ENCODE measurements around the gene ZNF469. TPM values are rescaled to one million over a fixed set of nuclear protein-coding genes. Genes with fewer than 3 reads are reported as not detected.

ZNF469 gene
- total RNA-seq, 1 donor from 2014 or later: under 0.01 TPM

DNA sequence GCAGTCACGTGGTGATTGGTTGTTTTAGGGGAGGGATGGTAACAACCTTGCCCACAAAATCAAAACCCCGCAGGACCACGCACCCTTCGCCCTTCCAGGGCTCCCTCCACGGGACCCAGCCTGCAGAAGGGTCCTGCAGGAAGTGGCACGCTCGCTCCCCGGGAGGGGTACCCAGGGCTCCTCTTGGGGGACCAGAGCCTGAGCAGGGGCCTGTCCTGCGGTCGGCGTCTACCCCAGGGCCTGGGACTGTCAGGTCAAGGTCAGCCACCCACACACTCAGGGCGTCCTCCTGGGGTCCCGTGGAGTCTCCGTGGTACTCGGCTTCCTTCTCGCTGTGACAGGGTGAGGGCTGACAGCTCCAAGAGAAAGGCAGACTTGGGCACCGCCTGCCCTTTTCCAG is 33.9 kb downstream of the ZNF469 start:
- FAIRE-seq (no peak), DNase-seq (ENCODE audit: low read depth) (no peak)
- Histone ChIP-seq H3K27me3 (ENCODE audit: control insufficient read depth, insufficient read depth, low read length) (no peaks in the 10 kb centered on the region), H3K4me3 (ENCODE audit: low read depth, low read length) (no peak overlapping the region), H3K36me3 (ENCODE audit: control insufficient read depth, insufficient read depth, low read length) (no peaks in the 10 kb centered on the region)
- no peak for TF ChIP-seq CTCF (IDR thresholded peaks at IDR 0.05; ENCODE audit: insufficient read depth, low read length, severe bottlenecking)

GRCh38 chr16:88417684-88418476 is 35.1 kb downstream of the ZNF469 start:
- no peaks in the 10 kb centered on the region for H3K27me3 ChIP-seq (ENCODE audit: control insufficient read depth, insufficient read depth, low read length)
- no peaks in the 10 kb centered on the region for H3K36me3 ChIP-seq (ENCODE audit: control insufficient read depth, insufficient read depth, low read length)
- H3K4me3 ChIP-seq (ENCODE audit: low read depth, low read length): no peak overlapping the region
- no peak for DNase-seq (ENCODE audit: low read depth)
- TF ChIP-seq CTCF (IDR thresholded peaks at IDR 0.05; ENCODE audit: insufficient read depth, low read length, severe bottlenecking): no peak
- FAIRE-seq: no peak

DNA sequence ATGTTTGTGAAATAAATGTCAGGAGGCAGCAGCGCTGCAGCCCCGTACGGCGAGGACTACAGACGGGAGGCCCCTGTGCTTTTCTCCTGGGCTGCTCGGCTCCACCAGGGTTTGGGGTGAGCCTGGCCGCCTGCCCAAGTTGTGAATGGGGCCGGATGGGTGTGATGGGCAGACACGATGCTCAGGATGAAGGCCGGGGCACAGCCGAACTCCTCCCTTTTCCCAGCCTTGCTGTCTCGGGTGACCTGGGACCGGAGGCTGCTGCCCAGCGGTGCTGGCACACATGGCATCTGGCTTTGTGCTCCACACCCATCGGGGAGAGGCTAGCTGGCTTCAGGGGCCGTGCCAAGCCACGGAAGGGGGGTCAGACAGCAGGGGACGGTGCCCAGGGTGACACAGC is 36.1 kb downstream of the ZNF469 start:
- FAIRE-seq: no peak
- no peaks in the 10 kb centered on the region for H3K36me3 ChIP-seq (ENCODE audit: control insufficient read depth, insufficient read depth, low read length)
- no peak for DNase-seq (ENCODE audit: low read depth)
- no peak for TF ChIP-seq CTCF (IDR thresholded peaks at IDR 0.05; ENCODE audit: insufficient read depth, low read length, severe bottlenecking)
- H3K27me3 ChIP-seq (ENCODE audit: control insufficient read depth, insufficient read depth, low read length): no peaks in the 10 kb centered on the region
- H3K4me3 ChIP-seq (ENCODE audit: low read depth, low read length): no peak overlapping the region

GRCh38 chr16:88419790-88420189 is 37.0 kb downstream of the ZNF469 start:
- H3K36me3 ChIP-seq (ENCODE audit: control insufficient read depth, insufficient read depth, low read length): no peaks in the 10 kb centered on the region
- no peak for FAIRE-seq
- no peak for TF ChIP-seq CTCF (IDR thresholded peaks at IDR 0.05; ENCODE audit: insufficient read depth, low read length, severe bottlenecking)
- no peak for DNase-seq (ENCODE audit: low read depth)
- no peaks in the 10 kb centered on the region for H3K27me3 ChIP-seq (ENCODE audit: control insufficient read depth, insufficient read depth, low read length)
- H3K4me3 ChIP-seq (ENCODE audit: low read depth, low read length): no peak overlapping the region

GRCh38 chr16:88420496-88420895 is 37.7 kb downstream of the ZNF469 start:
- Histone ChIP-seq H3K27me3 (ENCODE audit: control insufficient read depth, insufficient read depth, low read length) (no peaks in the 10 kb centered on the region), H3K36me3 (ENCODE audit: control insufficient read depth, insufficient read depth, low read length) (no peaks in the 10 kb centered on the region), H3K4me3 (ENCODE audit: low read depth, low read length) (no peak overlapping the region)
- DNase-seq (ENCODE audit: low read depth) (no peak), FAIRE-seq (no peak)
- no peak for TF ChIP-seq CTCF (IDR thresholded peaks at IDR 0.05; ENCODE audit: insufficient read depth, low read length, severe bottlenecking)

DNA sequence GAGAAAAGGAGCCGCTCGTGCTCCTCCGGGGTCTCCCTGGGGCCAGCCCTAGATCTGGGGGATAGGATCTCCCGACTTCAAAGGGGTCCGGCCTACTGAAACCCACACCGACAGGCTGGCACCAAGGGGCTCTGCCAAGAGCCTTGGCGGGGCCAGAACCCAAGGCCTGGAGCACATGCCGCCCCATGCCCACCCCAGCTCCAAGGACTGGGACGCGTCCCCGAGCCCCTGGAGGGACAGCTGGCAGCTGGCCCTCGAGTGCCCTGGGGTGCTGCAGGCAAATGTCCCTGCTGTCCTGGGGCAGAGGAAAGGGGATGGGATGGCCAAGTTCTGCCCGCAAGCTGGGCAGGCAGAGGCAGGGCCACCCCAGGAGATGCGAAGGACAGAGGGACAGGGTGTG is 38.5 kb downstream of the ZNF469 start:
- Histone ChIP-seq H3K27me3 (ENCODE audit: control insufficient read depth, insufficient read depth, low read length) (no peaks in the 10 kb centered on the region), H3K36me3 (ENCODE audit: control insufficient read depth, insufficient read depth, low read length) (no peaks in the 10 kb centered on the region), H3K4me3 (ENCODE audit: low read depth, low read length) (no peak overlapping the region)
- FAIRE-seq (no peak), DNase-seq (ENCODE audit: low read depth) (no peak)
- no peak for TF ChIP-seq CTCF (IDR thresholded peaks at IDR 0.05; ENCODE audit: insufficient read depth, low read length, severe bottlenecking)

All from bronchial epithelial cell (primary cell).